Thoracic aorta (tissue), 2 donors: ENCODE measurements around the gene ILKAP. TPM values are rescaled to one million over a fixed set of nuclear protein-coding genes. Genes with fewer than 3 reads are reported as not detected.

Experiments used
- ATAC-seq: fragments of 150-250 bp; one replicate; pipeline ENCODE4 v1.8.0; 2017; ENCODE audit warnings: low read depth; ENCODE audit not compliant: insufficient number of reproducible peaks, low FRiP score
- DNase-seq: peaks from one replicate; pipeline ENCODE4 v3.0.0-alpha.2; 2020; ENCODE audit warnings: low spot score
- H3K27ac ChIP-seq, 2 donors: fragments of 200-600 bp; sonication (generic); 1 replicate in 1 of 2; 2 replicates in 1 of 2; pipeline ENCODE4 v1.5.1; 2016; ENCODE audit warnings: mild to moderate bottlenecking in 2 of 2, moderate library complexity in 2 of 2
- H3K27me3 ChIP-seq: fragments of 200-600 bp; sonication (generic); replicated peaks from 2 replicates; pipeline ENCODE4 v1.6.0; 2016; ENCODE audit warnings: mild to moderate bottlenecking; ENCODE audit not compliant: insufficient read depth
- H3K36me3 ChIP-seq: fragments of 200-600 bp; sonication (generic); one replicate; pipeline ENCODE4 v1.5.1; 2016
- H3K4me1 ChIP-seq, 2 donors: fragments of 200-600 bp; sonication (generic); 1 replicate in 1 of 2; 2 replicates in 1 of 2; pipeline versions ENCODE4 v1.5.1 to v1.6.0; 2016; ENCODE audit warnings: low read depth in 2 of 2, mild to moderate bottlenecking in 1 of 2; ENCODE audit not compliant: control insufficient read depth in 1 of 2
- H3K4me3 ChIP-seq: fragments of 200-600 bp; sonication (generic); 2 replicates; pipeline ENCODE4 v1.5.1; 2016; ENCODE audit warnings: mild to moderate bottlenecking
- H3K9me3 ChIP-seq: fragments of 200-600 bp; sonication (generic); 2 replicates; pipeline ENCODE4 v1.5.1; 2016
- CTCF ChIP-seq: fragments of 200-600 bp; sonication (generic); IDR thresholded peaks from one replicate; pipeline ENCODE4 v1.5.1; 2019; ENCODE audit warnings: antibody characterized with exemption
- total RNA-seq, 2 donors: library from RNA; depleted of rRNA; stranded (reverse); fragments of >200 nt; gene quantifications; one replicate each; pipeline versions ENCODE4 v1.1.0 to v1.2.3, GENCODE V29; 2016

Gene ILKAP
- total RNA-seq, 2 donors from 2014 or later, result 28.6 to 58.0 TPM

GRCh38 chr2:238126338-238126737 is 77.2 kb downstream of the ILKAP start:
- Histone ChIP-seq H3K4me3 (no peak overlapping the region), H3K4me1 (peaks cover 0 to 13% of the 10 kb centered on the region in 2 donors), H3K9me3 (no peaks in the 10 kb centered on the region), H3K27me3 (no peaks in the 10 kb centered on the region), H3K36me3 (no peaks in the 10 kb centered on the region), H3K27ac (no peak overlapping the region)
- no peak for TF ChIP-seq CTCF
- DNase-seq (no peak), ATAC-seq (no peak)

DNA sequence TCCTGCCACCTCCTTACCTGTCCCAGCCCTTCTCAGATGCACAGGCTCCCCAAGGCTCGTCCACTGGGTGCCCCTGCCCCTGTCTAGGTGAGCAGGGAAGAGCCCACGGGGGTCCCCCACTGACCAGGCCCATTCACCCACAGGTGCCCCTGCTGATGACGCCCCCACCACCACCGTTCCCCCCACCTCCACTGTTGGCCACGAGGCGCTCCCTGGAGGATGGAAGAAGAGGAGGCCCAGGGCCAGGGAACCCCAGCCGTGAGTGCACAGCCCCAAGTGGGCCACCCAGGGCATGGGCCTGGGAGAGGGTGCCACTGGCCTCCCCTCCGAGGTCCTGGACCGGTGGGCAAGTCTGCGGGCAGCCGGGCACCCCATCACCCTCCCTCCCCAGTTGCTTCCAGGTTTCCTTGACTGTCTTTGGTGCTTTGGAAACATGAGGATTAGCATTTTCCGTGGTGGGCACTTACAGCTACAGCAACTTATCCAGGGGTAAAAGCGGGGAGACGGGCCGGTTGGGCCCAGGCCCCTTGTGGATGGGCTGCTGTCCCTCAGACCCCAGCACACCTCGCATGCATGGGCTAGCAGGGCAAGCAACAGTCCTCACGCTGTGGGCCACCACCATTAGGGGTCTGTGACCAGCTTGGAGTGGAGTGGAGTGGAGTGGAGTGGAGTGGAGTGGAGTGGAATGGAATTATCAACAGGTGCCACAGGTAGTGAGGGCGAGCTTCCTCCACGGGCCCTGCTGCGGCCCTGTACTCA is 78.2 kb downstream of the ILKAP start:
- no peaks in the 10 kb centered on the region for H3K36me3 ChIP-seq
- no peaks in the 10 kb centered on the region for H3K9me3 ChIP-seq
- no peak for TF ChIP-seq CTCF
- no peaks in the 10 kb centered on the region for H3K27me3 ChIP-seq
- ATAC-seq (no peak), DNase-seq (no peak)
- no peak overlapping the region for H3K27ac ChIP-seq
- H3K4me3 ChIP-seq, result no peak overlapping the region
- peaks cover 0 to 18% of the 10 kb centered on the region in 2 donors for H3K4me1 ChIP-seq

- no peak for ATAC-seq
- Histone ChIP-seq H3K36me3 (no peaks in the 10 kb centered on the region), H3K4me1 (peaks cover 0 to 19% of the 10 kb centered on the region in 2 donors), H3K27ac (no peak overlapping the region), H3K9me3 (no peaks in the 10 kb centered on the region), H3K4me3 (no peak overlapping the region), H3K27me3 (no peaks in the 10 kb centered on the region)
- no peak for DNase-seq
- TF ChIP-seq CTCF, result no peak
Observed at GRCh38 chr2:238124488-238125126, 78.9 kb downstream of the ILKAP start.

GRCh38 chr2:238123991-238124470 is 79.5 kb downstream of the ILKAP start:
- no peak overlapping the region for H3K27ac ChIP-seq
- no peaks in the 10 kb centered on the region for H3K36me3 ChIP-seq
- H3K9me3 ChIP-seq, result no peaks in the 10 kb centered on the region
- DNase-seq, result no peak
- no peak for TF ChIP-seq CTCF
- peaks cover 0 to 19% of the 10 kb centered on the region in 2 donors for H3K4me1 ChIP-seq
- H3K4me3 ChIP-seq, result no peak overlapping the region
- no peaks in the 10 kb centered on the region for H3K27me3 ChIP-seq
- no peak for ATAC-seq

DNA sequence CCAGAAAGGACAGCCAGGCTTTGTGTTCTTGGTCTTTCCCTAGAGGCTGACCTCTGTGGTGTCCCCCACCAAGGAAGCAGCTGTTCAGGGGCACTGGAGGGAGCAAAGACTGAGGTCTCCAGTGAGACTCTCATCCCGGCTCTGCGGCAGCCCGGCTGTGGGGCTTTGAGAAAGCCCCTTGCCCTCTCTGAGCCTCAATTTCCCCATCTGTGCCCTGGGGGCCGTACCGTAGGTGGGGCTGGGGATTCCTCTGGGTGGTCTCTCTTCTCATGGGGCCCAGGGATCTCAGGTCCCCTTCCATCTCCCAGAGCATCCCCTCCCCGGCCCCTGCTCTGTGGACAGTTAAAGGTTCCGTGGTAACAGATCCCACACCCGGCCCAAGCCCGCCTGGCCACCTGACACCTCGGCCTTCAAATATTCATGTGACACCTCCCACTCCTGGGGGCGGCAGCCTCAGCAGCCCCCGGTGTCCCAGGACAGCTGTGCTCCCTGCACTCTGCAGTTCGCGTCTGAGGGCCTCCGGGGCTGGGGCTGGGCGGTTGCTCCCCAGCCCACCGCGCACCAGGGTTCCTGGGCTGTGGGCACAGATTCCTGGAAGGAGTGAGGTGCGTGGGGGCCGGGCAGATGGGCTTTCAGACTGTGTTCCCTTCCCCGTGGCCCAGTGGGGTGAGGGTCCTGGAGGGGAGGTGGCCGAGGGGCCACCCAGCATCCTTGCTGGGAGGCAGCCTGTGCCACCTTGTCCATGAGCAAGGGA is 80.1 kb downstream of the ILKAP start:
- no peak overlapping the region for H3K4me3 ChIP-seq
- no peak for ATAC-seq
- H3K4me1 ChIP-seq, result peaks cover 0 to 19% of the 10 kb centered on the region in 2 donors
- no peak overlapping the region for H3K27ac ChIP-seq
- DNase-seq, result no peak
- no peaks in the 10 kb centered on the region for H3K27me3 ChIP-seq
- H3K9me3 ChIP-seq, result no peaks in the 10 kb centered on the region
- no peaks in the 10 kb centered on the region for H3K36me3 ChIP-seq
- TF ChIP-seq CTCF, result no peak
